GM23338 (cell line): ENCODE results near the gene CLEC3B. TPM values are rescaled to one million over a fixed set of nuclear protein-coding genes. Genes with fewer than 3 reads are reported as not detected.

Experiments used
- ATAC-seq: fragments of 200-7000 bp; cut with Tn5 transposase; 3 replicates; pipeline ENCODE4 v1.9.1; 2020
- DNase-seq: peaks from one replicate; pipeline ENCODE4 v3.0.0-alpha.2; 2015; ENCODE audit warnings: low spot score
- H2AFZ ChIP-seq: fragments of 200-600 bp; sonication (generic); 2 replicates; pipeline ENCODE4 v1.8.0; 2016; ENCODE audit warnings: antibody characterized with exemption, mild to moderate bottlenecking, moderate library complexity
- H3F3A ChIP-seq: fragments of 200-600 bp; sonication (generic); replicated peaks from 2 replicates; pipeline ENCODE4 v1.8.0; 2017; ENCODE audit warnings: antibody characterized with exemption, mixed run types, low read depth
- H3K27ac ChIP-seq: fragments of 200-600 bp; sonication (generic); 2 replicates; pipeline ENCODE4 v1.6.1; 2016; ENCODE audit warnings: low read depth
- H3K27me3 ChIP-seq: fragments of 200-600 bp; sonication (generic); 2 replicates; pipeline ENCODE4 v1.8.0; 2016; ENCODE audit warnings: mild to moderate bottlenecking, mixed run types, moderate library complexity; ENCODE audit not compliant: insufficient read depth
- H3K36me3 ChIP-seq: fragments of 200-600 bp; sonication (generic); 2 replicates; pipeline ENCODE4 v1.8.0; 2016; ENCODE audit warnings: mild to moderate bottlenecking; ENCODE audit not compliant: insufficient read depth
- H3K4me1 ChIP-seq: fragments of 200-600 bp; sonication (generic); 2 replicates; pipeline ENCODE4 v1.8.0; 2016; ENCODE audit warnings: mild to moderate bottlenecking, moderate library complexity; ENCODE audit not compliant: insufficient read depth
- H3K4me2 ChIP-seq: fragments of 200-600 bp; sonication (generic); 2 replicates; pipeline ENCODE4 v1.7.1; 2017; ENCODE audit warnings: mixed run types
- H3K4me3 ChIP-seq: fragments of 200-600 bp; sonication (generic); 2 replicates; pipeline ENCODE4 v1.6.1; 2016; ENCODE audit warnings: mixed run types
- H3K79me2 ChIP-seq: fragments of 200-600 bp; sonication (generic); replicated peaks from 2 replicates; pipeline ENCODE4 v1.8.0; 2017; ENCODE audit warnings: mild to moderate bottlenecking; ENCODE audit not compliant: insufficient read depth
- H3K9me2 ChIP-seq: fragments of 200-600 bp; sonication (generic); 2 replicates; pipeline ENCODE4 v1.8.0; 2017; ENCODE audit not compliant: insufficient read depth
- H4K20me1 ChIP-seq: fragments of 200-600 bp; sonication (generic); replicated peaks from 2 replicates; pipeline ENCODE4 v1.8.0; 2017; ENCODE audit warnings: mild to moderate bottlenecking; ENCODE audit not compliant: insufficient read depth
- H3K27ac Mint-ChIP-seq: 2 replicates; pipeline ENCODE4 v1.8.0; 2020; ENCODE audit warnings: inconsistent platforms, mild to moderate bottlenecking, moderate library complexity, mixed read lengths
- H3K27me3 Mint-ChIP-seq: 3 replicates; pipeline ENCODE4 v1.8.0; 2022; ENCODE audit warnings: low read depth, mild to moderate bottlenecking, moderate library complexity, mixed read lengths, inconsistent platforms; ENCODE audit not compliant: insufficient read depth, poor library complexity
- H3K36me3 Mint-ChIP-seq: 3 replicates; pipeline ENCODE4 v1.8.0; 2021; ENCODE audit warnings: low read depth, mild to moderate bottlenecking, inconsistent platforms, moderate library complexity, mixed read lengths
- H3K4me1 Mint-ChIP-seq: 3 replicates; pipeline ENCODE4 v1.8.0; 2020; ENCODE audit warnings: mild to moderate bottlenecking, inconsistent platforms, mixed read lengths
- H3K4me3 Mint-ChIP-seq: 3 replicates; pipeline ENCODE4 v1.8.0; 2021; ENCODE audit warnings: moderate library complexity, mild to moderate bottlenecking, inconsistent platforms, mixed read lengths
- H3K9me3 Mint-ChIP-seq: 3 replicates; pipeline ENCODE4 v1.8.0; 2020; ENCODE audit warnings: moderate library complexity, mild to moderate bottlenecking, inconsistent platforms, mixed read lengths
- CREB1 ChIP-seq: fragments of 250-450 bp; sonication (Bioruptor Pico); IDR thresholded peaks from 2 replicates; pipeline ENCODE4 v1.5.0; 2020; ENCODE audit warnings: low read depth, mild to moderate bottlenecking, moderate library complexity
- CTCF ChIP-seq, 2 experiments: fragments of 200-600 bp in 1 of 2; sonication (generic) in 1 of 2; conservative IDR thresholded peaks; 2 replicates each; pipeline versions ENCODE4 v1.5.1 to v1.6.1; 2016 to 2017; ENCODE audit warnings: antibody characterized with exemption in 2 of 2, low read depth in 2 of 2, mild to moderate bottlenecking in 2 of 2, moderate library complexity in 1 of 2
- EZH2 ChIP-seq: fragments of 200-600 bp; sonication (generic); IDR thresholded peaks from one replicate; pipeline ENCODE4 v1.8.0; 2017; ENCODE audit warnings: antibody characterized with exemption, mild to moderate bottlenecking, low read depth; ENCODE audit not compliant: unreplicated experiment
- EZH2phosphoT487 ChIP-seq: fragments of 200-600 bp; sonication (generic); IDR thresholded peaks from one replicate; pipeline ENCODE4 v1.8.1; 2018; ENCODE audit warnings: antibody characterized with exemption; ENCODE audit not compliant: unreplicated experiment
- JUNB ChIP-seq: IDR thresholded peaks from one replicate; pipeline ENCODE4 v1.6.1; 2016; ENCODE audit warnings: antibody characterized with exemption; ENCODE audit not compliant: unreplicated experiment
- NANOG ChIP-seq: IDR thresholded peaks from 2 replicates; pipeline ENCODE4 v1.6.1; 2016; ENCODE audit warnings: antibody characterized with exemption, borderline replicate concordance
- POLR2AphosphoS5 ChIP-seq: IDR thresholded peaks from 2 replicates; pipeline ENCODE4 v1.6.1; 2016; ENCODE audit warnings: antibody characterized with exemption, low read depth
- REST ChIP-seq: IDR thresholded peaks from one replicate; pipeline ENCODE4 v1.6.1; 2018; ENCODE audit warnings: antibody characterized with exemption; ENCODE audit not compliant: unreplicated experiment
- STAT1 ChIP-seq: IDR thresholded peaks from one replicate; pipeline ENCODE4 v1.6.1; 2016; ENCODE audit warnings: antibody characterized with exemption; ENCODE audit not compliant: unreplicated experiment
- ZNF331 ChIP-seq: fragments of 250-450 bp; sonication (Bioruptor Pico); IDR thresholded peaks from 2 replicates; pipeline ENCODE4 v1.5.0; 2020; ENCODE audit warnings: low read depth, mild to moderate bottlenecking, moderate library complexity
- ZNF462 ChIP-seq: fragments of 250-450 bp; sonication (Bioruptor Pico); IDR thresholded peaks from 2 replicates; pipeline ENCODE4 v1.5.0; 2020; ENCODE audit warnings: mild to moderate bottlenecking, moderate library complexity
- polyA plus RNA-seq: library from polyadenylated mRNA; unstranded; fragments of >200 nt; fragmentation: Nextera tagmentation; extraction: Ambion mirVana; gene quantifications from 2 replicates; pipeline ENCODE4 v1.2.1, GENCODE V29; 2016
- total RNA-seq: library from RNA; depleted of rRNA; stranded (reverse); fragments of >200 nt; shearing (Covaris generic); gene quantifications from 2 replicates; pipeline ENCODE4 v1.2.3, GENCODE V29; 2014

The CLEC3B gene
- total and polyA plus RNA-seq, 2 experiments from 2014 or later, result not detected

GRCh38 chr3:45003859-45004258 is 22.2 kb upstream of the CLEC3B start:
- Histone ChIP-seq H4K20me1 (peaks cover 5% of the 10 kb centered on the region), H3K4me3 (no peak overlapping the region), H2AFZ (no peak overlapping the region), H3F3A (no peaks in the 10 kb centered on the region), H3K9me2 (no peaks in the 10 kb centered on the region), H3K4me1 (no peaks in the 10 kb centered on the region), H3K27me3 (no peaks in the 10 kb centered on the region), H3K79me2 (no peaks in the 10 kb centered on the region; the same call in 1 of the 2 replicates), H3K36me3 (peaks cover 50% of the 10 kb centered on the region), H3K4me2 (no peak overlapping the region), H3K27ac (no peak overlapping the region)
- Mint-ChIP-seq H3K27me3 (no peaks in the 10 kb centered on the region), H3K9me3 (peaks cover 10% of the 10 kb centered on the region), H3K4me1 (no peaks in the 10 kb centered on the region), H3K4me3 (no peak overlapping the region), H3K36me3 (peaks cover 83% of the 10 kb centered on the region), H3K27ac (no peak overlapping the region)
- DNase-seq (no peak), ATAC-seq (no peak)
- TF ChIP-seq POLR2AphosphoS5, result no peak
- no peak for TF ChIP-seq EZH2phosphoT487
- TF ChIP-seq ZNF462, result no peak
- no peak for TF ChIP-seq EZH2
- TF ChIP-seq ZNF331 (CRISPR knock-in tag), result no peak
- TF ChIP-seq NANOG, result no peak
- TF ChIP-seq CTCF (conservative IDR thresholded peaks at IDR 0.05; ENCODE audit: low read depth in 2 of 2), result no peak
- TF ChIP-seq STAT1, result no peak
- TF ChIP-seq REST, result no peak
- TF ChIP-seq JUNB, result no peak
- no peak for TF ChIP-seq CREB1
